Measurements from ENCODE around the gene PBLD.

PBLD gene

DNA sequence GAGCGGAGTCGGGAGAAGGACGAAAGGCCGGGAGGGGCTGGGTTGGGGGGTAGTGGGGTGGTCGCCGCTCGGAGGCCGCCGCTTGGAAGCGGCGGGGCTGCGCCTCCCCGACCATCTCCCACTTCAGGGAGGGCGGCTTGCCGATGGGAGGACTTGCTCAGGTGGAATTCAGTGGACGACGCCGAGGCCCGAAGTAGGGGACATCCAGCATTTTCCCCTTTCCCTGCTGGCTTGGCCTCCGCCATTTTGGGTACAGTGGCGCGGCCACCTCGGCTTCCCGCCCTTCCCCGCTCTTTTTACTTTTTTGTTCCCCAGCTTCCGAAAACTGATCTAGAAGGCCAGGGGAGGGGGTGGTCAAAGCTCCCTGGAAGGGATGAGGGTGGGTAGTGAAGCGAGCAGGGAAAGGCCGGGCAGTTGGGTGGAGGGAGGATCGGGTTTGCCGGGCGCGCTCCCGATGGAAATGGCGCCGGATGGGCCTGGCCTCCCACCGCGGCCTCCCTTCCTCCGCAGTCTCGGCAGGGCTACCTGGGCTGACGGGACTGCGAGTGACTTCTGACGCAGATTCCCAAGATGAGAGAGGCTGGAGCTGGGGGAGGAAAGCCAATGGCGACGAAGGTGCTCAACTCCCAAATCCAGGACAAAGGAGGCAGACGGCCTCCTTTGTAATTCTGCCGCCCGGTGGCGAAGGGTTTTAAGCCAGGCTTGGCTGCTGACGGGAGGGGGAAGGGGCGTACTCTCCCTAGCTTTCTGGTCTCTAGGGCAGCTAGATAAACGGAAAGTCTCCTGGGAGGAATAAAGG lies at the start of gene PBLD:
PBLD (minus strand) TSS at position 670 of the 799 bp plus-strand sequence. CDS start 26,084 bp downstream, outside the sequence.
- Histone ChIP-seq H3K4me1 (ENCODE audit: control insufficient read depth, insufficient read depth, low read length) (peaks cover 20% of the 10 kb centered on the region), H3K4me3 (ENCODE audit: low read depth, low read length) (peak within 1 kb of the TSS; percentile 87), H3K27me3 (ENCODE audit: control insufficient read depth, insufficient read depth, low read length) (no peaks in the 10 kb centered on the region), H3K27ac (ENCODE audit: low read depth, low read length) (peak within 1 kb of the TSS; percentile 98), H3K36me3 (ENCODE audit: control insufficient read depth, insufficient read depth, low read length) (peaks cover 19% of the 10 kb centered on the region), H3K9me3 (ENCODE audit: control insufficient read depth, insufficient read depth, low read depth, low read length) (no peaks in the 10 kb centered on the region), H3K9ac (ENCODE audit: low read length) (peak within 1 kb of the TSS; percentile 98)

DNA sequence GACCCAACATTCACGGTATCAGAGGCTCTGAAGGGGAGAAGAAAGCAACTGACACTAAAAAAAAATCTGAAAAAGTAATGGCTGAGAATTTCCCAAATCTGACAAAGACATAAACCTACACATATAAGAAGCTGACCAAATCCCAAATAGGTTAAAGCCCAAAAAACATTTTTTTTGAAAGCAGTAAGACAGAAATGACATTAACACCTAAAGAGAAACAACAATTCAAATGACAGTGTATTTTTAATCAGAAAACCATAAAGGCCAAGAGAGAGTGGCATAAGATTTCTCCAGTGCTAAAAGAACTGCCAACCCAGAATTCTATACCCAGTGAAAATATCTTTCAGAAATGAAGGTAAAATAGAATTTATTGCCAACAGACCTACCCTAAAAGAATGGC lies 38.9 kb upstream of the PBLD start:
- Histone ChIP-seq H3K27ac (ENCODE audit: low read depth, low read length) (no peak overlapping the region), H3K36me3 (ENCODE audit: control insufficient read depth, insufficient read depth, low read length) (peaks cover 33% of the 10 kb centered on the region), H3K9me3 (ENCODE audit: control insufficient read depth, insufficient read depth, low read depth, low read length) (peaks cover 10% of the 10 kb centered on the region; the same call in 1 of the 2 replicates), H3K4me1 (ENCODE audit: control insufficient read depth, insufficient read depth, low read length) (no peaks in the 10 kb centered on the region), H3K4me3 (ENCODE audit: low read depth, low read length) (no peak overlapping the region), H3K27me3 (ENCODE audit: control insufficient read depth, insufficient read depth, low read length) (no peaks in the 10 kb centered on the region), H3K9ac (ENCODE audit: low read length) (no peak overlapping the region)

DNA sequence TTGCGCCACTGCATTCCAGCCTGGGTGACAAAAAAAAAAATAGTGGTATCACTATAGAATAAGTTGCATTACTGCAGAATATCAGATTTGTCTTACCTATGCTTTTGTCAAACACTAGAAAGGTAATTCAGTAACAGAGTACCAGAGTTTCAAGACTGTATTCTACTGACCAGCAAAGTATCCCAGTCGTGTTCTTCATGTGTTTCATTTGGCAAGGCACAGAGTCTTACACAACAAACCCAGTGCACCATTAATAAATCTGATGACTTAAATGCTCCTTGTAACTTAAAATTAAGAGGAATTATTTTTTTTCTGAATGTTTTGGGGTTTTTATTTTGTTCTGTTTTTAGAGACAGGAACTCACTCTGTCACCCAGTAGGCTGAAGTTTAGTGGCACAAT lies 34.4 kb upstream of the PBLD start:
- H3K27ac ChIP-seq (ENCODE audit: low read depth, low read length), result no peak overlapping the region
- H3K27me3 ChIP-seq (ENCODE audit: control insufficient read depth, insufficient read depth, low read length), result no peaks in the 10 kb centered on the region
- no peak overlapping the region for H3K9ac ChIP-seq (ENCODE audit: low read length)
- no peaks in the 10 kb centered on the region for H3K9me3 ChIP-seq (ENCODE audit: control insufficient read depth, insufficient read depth, low read depth, low read length)
- H3K36me3 ChIP-seq (ENCODE audit: control insufficient read depth, insufficient read depth, low read length), result peaks cover 26% of the 10 kb centered on the region
- H3K4me3 ChIP-seq (ENCODE audit: low read depth, low read length), result no peak overlapping the region
- H3K4me1 ChIP-seq (ENCODE audit: control insufficient read depth, insufficient read depth, low read length), result no peaks in the 10 kb centered on the region

DNA sequence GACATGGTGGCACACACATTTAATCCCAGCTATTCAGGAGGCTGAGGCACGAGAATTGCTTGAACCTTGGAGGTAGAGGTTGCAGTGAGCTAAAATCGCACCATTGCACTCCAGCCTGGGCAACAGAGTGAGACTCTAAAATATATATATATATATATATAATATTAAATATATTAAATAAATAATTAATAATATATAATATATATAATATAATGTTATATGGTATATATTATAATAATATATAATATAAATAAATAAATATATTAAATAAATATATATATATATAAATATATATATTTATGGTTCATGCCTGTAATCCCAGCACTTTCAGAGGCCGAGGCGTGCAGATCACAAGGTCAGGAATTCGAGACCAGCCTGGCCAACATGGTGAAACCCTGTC lies 33.9 kb upstream of the PBLD start:
- Histone ChIP-seq H3K27me3 (ENCODE audit: control insufficient read depth, insufficient read depth, low read length) (no peaks in the 10 kb centered on the region), H3K4me1 (ENCODE audit: control insufficient read depth, insufficient read depth, low read length) (no peaks in the 10 kb centered on the region), H3K9me3 (ENCODE audit: control insufficient read depth, insufficient read depth, low read depth, low read length) (no peaks in the 10 kb centered on the region), H3K4me3 (ENCODE audit: low read depth, low read length) (no peak overlapping the region), H3K27ac (ENCODE audit: low read depth, low read length) (no peak overlapping the region), H3K36me3 (ENCODE audit: control insufficient read depth, insufficient read depth, low read length) (peaks cover 26% of the 10 kb centered on the region), H3K9ac (ENCODE audit: low read length) (no peak overlapping the region)

GRCh38 chr10:68365611-68366010 lies 32.9 kb upstream of the PBLD start:
- Histone ChIP-seq H3K9ac (ENCODE audit: low read length) (no peak overlapping the region), H3K27ac (ENCODE audit: low read depth, low read length) (no peak overlapping the region), H3K4me3 (ENCODE audit: low read depth, low read length) (no peak overlapping the region), H3K9me3 (ENCODE audit: control insufficient read depth, insufficient read depth, low read depth, low read length) (no peaks in the 10 kb centered on the region), H3K36me3 (ENCODE audit: control insufficient read depth, insufficient read depth, low read length) (peaks cover 34% of the 10 kb centered on the region), H3K27me3 (ENCODE audit: control insufficient read depth, insufficient read depth, low read length) (no peaks in the 10 kb centered on the region), H3K4me1 (ENCODE audit: control insufficient read depth, insufficient read depth, low read length) (no peaks in the 10 kb centered on the region)

GRCh38 chr10:68364101-68364886 lies 31.6 kb upstream of the PBLD start:
- Histone ChIP-seq H3K9ac (ENCODE audit: low read length) (no peak overlapping the region), H3K36me3 (ENCODE audit: control insufficient read depth, insufficient read depth, low read length) (peaks cover 34% of the 10 kb centered on the region), H3K27me3 (ENCODE audit: control insufficient read depth, insufficient read depth, low read length) (no peaks in the 10 kb centered on the region), H3K27ac (ENCODE audit: low read depth, low read length) (no peak overlapping the region), H3K9me3 (ENCODE audit: control insufficient read depth, insufficient read depth, low read depth, low read length) (no peaks in the 10 kb centered on the region), H3K4me1 (ENCODE audit: control insufficient read depth, insufficient read depth, low read length) (no peaks in the 10 kb centered on the region), H3K4me3 (ENCODE audit: low read depth, low read length) (no peak overlapping the region)

GRCh38 chr10:68362590-68362989 lies 29.9 kb upstream of the PBLD start:
- Histone ChIP-seq H3K27me3 (ENCODE audit: control insufficient read depth, insufficient read depth, low read length) (no peaks in the 10 kb centered on the region), H3K27ac (ENCODE audit: low read depth, low read length) (no peak overlapping the region), H3K9me3 (ENCODE audit: control insufficient read depth, insufficient read depth, low read depth, low read length) (no peaks in the 10 kb centered on the region), H3K9ac (ENCODE audit: low read length) (no peak overlapping the region), H3K4me1 (ENCODE audit: control insufficient read depth, insufficient read depth, low read length) (no peaks in the 10 kb centered on the region), H3K36me3 (ENCODE audit: control insufficient read depth, insufficient read depth, low read length) (peaks cover 34% of the 10 kb centered on the region), H3K4me3 (ENCODE audit: low read depth, low read length) (no peak overlapping the region)

DNA sequence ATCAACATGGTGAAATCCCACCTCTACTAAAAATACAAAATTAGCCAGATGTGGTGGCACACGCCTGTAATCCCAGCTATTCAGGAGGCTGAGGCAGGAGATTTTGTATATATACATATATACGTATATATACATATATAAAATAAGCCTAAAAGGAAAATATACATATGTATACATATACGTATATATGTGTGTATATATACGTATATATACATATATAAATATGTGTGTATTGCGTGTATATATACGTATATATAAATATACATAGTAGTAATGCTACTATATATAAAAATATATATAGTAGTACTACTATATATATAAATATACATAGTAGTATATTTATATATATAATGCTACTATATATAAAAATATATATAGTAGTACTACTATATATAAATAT lies 26.5 kb upstream of the PBLD start:
- H3K27me3 ChIP-seq (ENCODE audit: control insufficient read depth, insufficient read depth, low read length), result no peaks in the 10 kb centered on the region
- no peaks in the 10 kb centered on the region for H3K4me1 ChIP-seq (ENCODE audit: control insufficient read depth, insufficient read depth, low read length)
- no peak overlapping the region for H3K27ac ChIP-seq (ENCODE audit: low read depth, low read length)
- H3K9ac ChIP-seq (ENCODE audit: low read length), result no peak overlapping the region
- no peaks in the 10 kb centered on the region for H3K9me3 ChIP-seq (ENCODE audit: control insufficient read depth, insufficient read depth, low read depth, low read length)
- no peak overlapping the region for H3K4me3 ChIP-seq (ENCODE audit: low read depth, low read length)
- H3K36me3 ChIP-seq (ENCODE audit: control insufficient read depth, insufficient read depth, low read length), result peaks cover 40% of the 10 kb centered on the region

DNA sequence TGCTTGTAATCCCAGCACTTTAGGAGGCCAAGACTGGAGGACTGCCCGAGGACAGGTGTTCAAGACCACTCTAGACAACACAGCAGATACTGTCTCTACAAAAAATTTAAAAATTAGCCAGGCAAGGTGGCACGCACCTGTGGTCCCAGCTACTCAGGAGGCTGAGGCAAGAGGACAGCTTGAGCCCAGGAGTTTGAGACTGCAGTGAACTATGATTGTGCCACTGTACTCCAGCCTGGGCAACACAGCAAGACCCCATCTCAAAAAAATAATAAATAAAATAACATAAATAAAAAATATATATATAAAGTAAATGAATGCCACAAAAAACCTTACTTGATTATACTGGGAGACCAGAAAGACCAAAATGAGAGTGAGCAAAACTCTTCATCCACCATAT lies 20.8 kb upstream of the PBLD start:
- H3K9me3 ChIP-seq (ENCODE audit: control insufficient read depth, insufficient read depth, low read depth, low read length), result no peaks in the 10 kb centered on the region
- H3K9ac ChIP-seq (ENCODE audit: low read length), result no peak overlapping the region
- peaks cover 36% of the 10 kb centered on the region for H3K36me3 ChIP-seq (ENCODE audit: control insufficient read depth, insufficient read depth, low read length)
- no peaks in the 10 kb centered on the region for H3K27me3 ChIP-seq (ENCODE audit: control insufficient read depth, insufficient read depth, low read length)
- H3K4me1 ChIP-seq (ENCODE audit: control insufficient read depth, insufficient read depth, low read length), result no peaks in the 10 kb centered on the region
- no peak overlapping the region for H3K27ac ChIP-seq (ENCODE audit: low read depth, low read length)
- no peak overlapping the region for H3K4me3 ChIP-seq (ENCODE audit: low read depth, low read length)

GRCh38 chr10:68348265-68348741 lies 15.6 kb upstream of the PBLD start:
- Histone ChIP-seq H3K4me1 (ENCODE audit: control insufficient read depth, insufficient read depth, low read length) (no peaks in the 10 kb centered on the region), H3K4me3 (ENCODE audit: low read depth, low read length) (no peak overlapping the region), H3K36me3 (ENCODE audit: control insufficient read depth, insufficient read depth, low read length) (peaks cover 42% of the 10 kb centered on the region), H3K9me3 (ENCODE audit: control insufficient read depth, insufficient read depth, low read depth, low read length) (no peaks in the 10 kb centered on the region), H3K27me3 (ENCODE audit: control insufficient read depth, insufficient read depth, low read length) (no peaks in the 10 kb centered on the region), H3K9ac (ENCODE audit: low read length) (no peak overlapping the region), H3K27ac (ENCODE audit: low read depth, low read length) (no peak overlapping the region)

DNA sequence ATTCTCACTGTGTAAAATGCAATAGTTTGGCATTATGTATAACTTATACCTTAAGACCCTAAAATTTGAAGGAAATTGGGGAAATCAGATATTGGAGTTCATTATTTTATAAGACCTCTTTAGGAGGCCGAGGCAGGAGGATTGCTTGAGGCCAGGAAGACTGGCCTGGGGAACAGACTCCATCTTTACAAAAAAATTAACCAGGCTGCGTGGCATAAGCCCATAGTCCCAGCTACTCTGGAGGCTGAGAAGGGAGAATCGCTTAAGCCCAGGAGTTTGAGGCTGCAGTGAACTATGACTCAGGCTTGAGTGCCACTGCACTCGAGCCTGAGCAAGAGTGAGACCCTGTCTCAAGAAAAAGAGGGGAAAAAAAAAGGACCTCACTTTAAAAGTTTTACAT lies 14.0 kb upstream of the PBLD start:
- Histone ChIP-seq H3K27me3 (ENCODE audit: control insufficient read depth, insufficient read depth, low read length) (no peaks in the 10 kb centered on the region), H3K9me3 (ENCODE audit: control insufficient read depth, insufficient read depth, low read depth, low read length) (no peaks in the 10 kb centered on the region), H3K36me3 (ENCODE audit: control insufficient read depth, insufficient read depth, low read length) (peaks cover 46% of the 10 kb centered on the region), H3K4me3 (ENCODE audit: low read depth, low read length) (no peak overlapping the region), H3K27ac (ENCODE audit: low read depth, low read length) (no peak overlapping the region), H3K9ac (ENCODE audit: low read length) (no peak overlapping the region), H3K4me1 (ENCODE audit: control insufficient read depth, insufficient read depth, low read length) (no peaks in the 10 kb centered on the region)

Data from HUES6 (cell line).